IMR-90 (cell line): ENCODE results near the gene CTF1. TPM values are rescaled to one million over a fixed set of nuclear protein-coding genes. Genes with fewer than 3 reads are reported as not detected.

Experiments
- ATAC-seq: fragments of 200-7000 bp; cut with Tn5 transposase; 2 replicates; pipeline ENCODE4 v1.9.1; 2020; ENCODE audit warnings: low read depth, mild to moderate bottlenecking, moderate library complexity
- BruUV-seq: library from RNA; stranded (reverse); fragments of 400-500 nt; replicated peaks from 2 replicates; lab custom pipeline; 2021; lab: Mats Ljungman, UMichigan
- CTCF ChIA-PET: fragments of 300-600 bp; formaldehyde crosslinking; extraction: SDS; loops from one replicate; lab custom pipeline; 2021; ENCODE audit warnings: antibody characterized with exemption; lab: Yijun Ruan, JAX
- POLR2A ChIA-PET: fragments of 300-600 bp; sonication (Branson Sonifier 250); formaldehyde crosslinking; loops from one replicate; lab custom pipeline; 2022; ENCODE audit warnings: antibody characterized with exemption; ENCODE audit not compliant: unreplicated experiment; lab: Charles Lee
- DNase-seq: peaks from one replicate; pipeline ENCODE4 v3.0.0; 2013
- H2AFZ ChIP-seq: replicated peaks from 2 replicates; pipeline ENCODE3; 2013; ENCODE audit warnings: low read length, mild to moderate bottlenecking; ENCODE audit not compliant: poor library complexity
- H2AK5ac ChIP-seq: 2 replicates; pipeline ENCODE4 v1.6.1; 2013; ENCODE audit warnings: low read depth, low read length, inconsistent platforms
- H2AK9ac ChIP-seq: replicated peaks from 2 replicates; pipeline ENCODE3; 2013; ENCODE audit warnings: mild to moderate bottlenecking, low read depth, low read length, moderate library complexity; ENCODE audit not compliant: poor library complexity
- H2BK120ac ChIP-seq: 2 replicates; pipeline ENCODE4 v1.6.1; 2013; ENCODE audit warnings: low read depth, low read length, inconsistent platforms
- H2BK15ac ChIP-seq: 3 replicates; pipeline ENCODE4 v1.6.1; 2013; ENCODE audit warnings: low read depth, low read length, inconsistent platforms
- H2BK20ac ChIP-seq: 2 replicates; pipeline ENCODE4 v1.6.1; 2013; ENCODE audit warnings: low read depth, mild to moderate bottlenecking, inconsistent platforms, low read length, moderate library complexity
- H2BK5ac ChIP-seq: 2 replicates; pipeline ENCODE4 v1.6.1; 2013; ENCODE audit warnings: mild to moderate bottlenecking, low read depth, low read length, inconsistent platforms; ENCODE audit not compliant: poor library complexity, severe bottlenecking
- H3K14ac ChIP-seq: replicated peaks from 2 replicates; pipeline ENCODE4 v1.6.1; 2013; ENCODE audit warnings: low read depth, low read length, inconsistent platforms
- H3K18ac ChIP-seq: 2 replicates; pipeline ENCODE4 v1.6.1; 2013; ENCODE audit warnings: low read depth, low read length, control low read depth
- H3K23ac ChIP-seq: 2 replicates; pipeline ENCODE4 v1.6.1; 2013; ENCODE audit warnings: low read depth, low read length, inconsistent platforms
- H3K27ac ChIP-seq: 2 replicates; pipeline ENCODE4 v1.5.1; 2013; ENCODE audit warnings: mild to moderate bottlenecking, control low read depth, low read length; ENCODE audit not compliant: insufficient read depth
- H3K27me3 ChIP-seq: 2 replicates; pipeline ENCODE4 v1.6.1; 2013; ENCODE audit warnings: low read length; ENCODE audit not compliant: control insufficient read depth, insufficient read depth
- H3K36me3 ChIP-seq: 2 replicates; pipeline ENCODE4 v1.6.1; 2013; ENCODE audit warnings: low read length, mixed read lengths; ENCODE audit not compliant: control insufficient read depth, insufficient read depth
- H3K4ac ChIP-seq: 2 replicates; pipeline ENCODE4 v1.6.1; 2013; ENCODE audit warnings: low read depth, low read length, inconsistent platforms
- H3K4me1 ChIP-seq: 2 replicates; pipeline ENCODE4 v1.6.1; 2013; ENCODE audit warnings: low read length, mixed read lengths; ENCODE audit not compliant: control insufficient read depth, insufficient read depth
- H3K4me2 ChIP-seq: 2 replicates; pipeline ENCODE4 v1.6.1; 2013; ENCODE audit warnings: low read depth, mild to moderate bottlenecking, control low read depth, low read length, moderate library complexity
- H3K4me3 ChIP-seq: 2 replicates; pipeline ENCODE4 v1.5.1; 2013; ENCODE audit warnings: low read depth, mild to moderate bottlenecking, control low read depth, low read length, moderate library complexity; ENCODE audit not compliant: insufficient read depth
- H3K56ac ChIP-seq: 2 replicates; pipeline ENCODE4 v1.6.1; 2013; ENCODE audit warnings: low read length, inconsistent platforms; ENCODE audit not compliant: insufficient read depth; ENCODE audit errors: extremely low read depth
- H3K79me1 ChIP-seq, 2 experiments: 2 replicates each; pipeline ENCODE4 v1.6.1; 2013; ENCODE audit warnings: low read length in 2 of 2, inconsistent platforms in 1 of 2, low read depth in 1 of 2
- H3K9ac ChIP-seq: 2 replicates; pipeline ENCODE4 v1.6.1; 2013; ENCODE audit warnings: low read depth, low read length, control low read depth
- H3K9me1 ChIP-seq: 2 replicates; pipeline ENCODE4 v1.6.1; 2013; ENCODE audit warnings: low read length, inconsistent platforms; ENCODE audit not compliant: insufficient read depth
- H3K9me3 ChIP-seq: 2 replicates; pipeline ENCODE4 v1.6.1; 2013; ENCODE audit warnings: low read length; ENCODE audit not compliant: control insufficient read depth, insufficient read depth
- H4K20me1 ChIP-seq: 2 replicates; pipeline ENCODE4 v1.6.1; 2013; ENCODE audit warnings: low read length, inconsistent platforms; ENCODE audit not compliant: insufficient read depth
- H4K5ac ChIP-seq: 2 replicates; pipeline ENCODE4 v1.6.1; 2013; ENCODE audit warnings: mild to moderate bottlenecking, low read depth, low read length, control low read depth
- H4K8ac ChIP-seq, 2 experiments: 2 replicates each; pipeline ENCODE4 v1.6.1; 2013; ENCODE audit warnings: low read depth in 2 of 2, low read length in 2 of 2, control low read depth in 1 of 2, inconsistent platforms in 1 of 2
- H4K91ac ChIP-seq: 2 replicates; pipeline ENCODE4 v1.6.1; 2013; ENCODE audit warnings: low read depth, low read length, inconsistent platforms; ENCODE audit not compliant: insufficient read depth
- BHLHE40 ChIP-seq: fragments of 150-350 bp; IDR thresholded peaks from 2 replicates; pipeline ENCODE4 v1.6.1; 2016; ENCODE audit warnings: mild to moderate bottlenecking, low read depth, low read length
- CEBPB ChIP-seq: IDR thresholded peaks from 2 replicates; pipeline ENCODE4 v1.6.1; 2012; ENCODE audit warnings: low read depth, low read length, improper control_type of control experiment
- CHD1 ChIP-seq: IDR thresholded peaks from 2 replicates; pipeline ENCODE4 v1.6.1; 2012; ENCODE audit warnings: low read depth, low read length, improper control_type of control experiment
- CTCF ChIP-seq: conservative IDR thresholded peaks from 2 replicates; pipeline ENCODE4 v1.5.1; 2012; ENCODE audit warnings: mild to moderate bottlenecking, low read depth, low read length, improper control_type of control experiment
- ELK1 ChIP-seq: fragments of 150-350 bp; IDR thresholded peaks from 2 replicates; pipeline ENCODE4 v1.6.1; 2016; ENCODE audit warnings: low read depth, mild to moderate bottlenecking, low read length, moderate library complexity, borderline replicate concordance
- FOS ChIP-seq: fragments of 150-350 bp; IDR thresholded peaks from 2 replicates; pipeline ENCODE4 v1.6.1; 2016; ENCODE audit warnings: low read depth, low read length
- MAZ ChIP-seq: IDR thresholded peaks from 2 replicates; pipeline ENCODE4 v1.6.1; 2012; ENCODE audit warnings: low read depth, mild to moderate bottlenecking, low read length, improper control_type of control experiment, moderate library complexity, borderline replicate concordance
- RAD21 ChIP-seq: IDR thresholded peaks from 2 replicates; pipeline ENCODE4 v1.6.1; 2012; ENCODE audit warnings: low read length, improper control_type of control experiment
- RCOR1 ChIP-seq: IDR thresholded peaks from 2 replicates; pipeline ENCODE4 v1.6.1; 2012; ENCODE audit warnings: mild to moderate bottlenecking, low read length, improper control_type of control experiment; ENCODE audit not compliant: insufficient replicate concordance
- RFX5 ChIP-seq: IDR thresholded peaks from 2 replicates; pipeline ENCODE4 v1.8.0; 2012; ENCODE audit warnings: low read depth, mild to moderate bottlenecking, low read length, moderate library complexity
- SMC3 ChIP-seq: fragments of 150-350 bp; IDR thresholded peaks from 2 replicates; pipeline ENCODE4 v1.6.1; 2016; ENCODE audit warnings: low read depth, mild to moderate bottlenecking, antibody characterized with exemption, low read length, moderate library complexity
- USF2 ChIP-seq: fragments of 150-350 bp; IDR thresholded peaks from 2 replicates; pipeline ENCODE4 v1.6.1; 2017; ENCODE audit warnings: mild to moderate bottlenecking, antibody characterized with exemption, low read length, low read depth
- WGBS, 2 experiments: methylation state at CpG; one replicate each; pipeline versions ENCODE4 v1.1.5 to v1.1.7; 2013; ENCODE audit warnings: missing lambda C conversion rate in 2 of 2; ENCODE audit not compliant: insufficient read length in 1 of 2; ENCODE audit errors: extremely low coverage in 2 of 2; 5-methylcytosine and 5-hydroxymethylcytosine counted together
- dilution Hi-C: fragments of 300-500 bp; cut with HindIII; formaldehyde crosslinking; loops from one replicate; pipeline ENCODE4 v1.14.3; 2018; ENCODE audit warnings: low sequenced_read_pairs; ENCODE audit not compliant: unreplicated experiment
- in situ Hi-C: fragments of 300-500 bp; cut with MboI; formaldehyde crosslinking; loops from 3 replicates; pipeline ENCODE4 v1.14.3; 2019; ENCODE audit warnings: low sequenced_read_pairs, inconsistent platforms, mixed read lengths
- intact Hi-C: fragments of 100-400 bp; cut with micrococcal nuclease; formaldehyde crosslinking; loops from 2 replicates; pipeline ENCODE4 v1.10.0; 2022
- polyA plus RNA-seq, 3 experiments: library from polyadenylated mRNA; depleted of rRNA; stranded (reverse); fragments of >200 nt; gene quantifications; 2 replicates each; pipeline ENCODE4 v1.2.3, GENCODE V29; 2012; ENCODE audit warnings: low replicate concordance in 1 of 3
- total RNA-seq: library from RNA; depleted of rRNA; stranded (reverse); fragments of >200 nt; gene quantifications from 2 replicates; pipeline ENCODE4 v1.2.3, GENCODE V29; 2012

The CTF1 gene
- total and polyA plus RNA-seq, 2 of the 4 experiments (the other 2 are of a cell fraction): 0.18 to 12.9 TPM

GRCh38 chr16:30953111-30953510 is 56.7 kb downstream of the CTF1 start:
- no peak for ATAC-seq
- Histone ChIP-seq H3K4me1 (peaks cover 7% of the 10 kb centered on the region), H2BK120ac (no peak overlapping the region), H3K9me1 (peaks cover 11% of the 10 kb centered on the region; the same call in 1 of the 2 replicates), H3K27me3 (no peaks in the 10 kb centered on the region), H2AK5ac (no peak overlapping the region), H2BK15ac (no peak overlapping the region), H3K4me3 (no peak overlapping the region), H3K4ac (no peak overlapping the region), H3K27ac (no peak overlapping the region), H2AK9ac (no peak overlapping the region), H2BK20ac (no peak overlapping the region), H4K20me1 (peaks cover 10% of the 10 kb centered on the region), H2BK5ac (no peak overlapping the region), H3K23ac (no peak overlapping the region), H3K56ac (no peak overlapping the region), H3K9ac (no peak overlapping the region), H3K36me3 (peaks cover 4% of the 10 kb centered on the region; the same call in 1 of the 2 replicates), H3K4me2 (no peak overlapping the region), H4K8ac (no peak overlapping the region), H3K79me1 (peaks cover 15 to 45% of the 10 kb centered on the region in 2 experiments; a peak in 3 of 4 replicates), H3K18ac (no peak overlapping the region), H4K91ac (no peak overlapping the region), H2AFZ (no peak overlapping the region), H3K14ac (no peak overlapping the region), H3K9me3 (no peaks in the 10 kb centered on the region), H4K5ac (no peak overlapping the region)
- ChIA-PET POLR2A (no interaction called here), CTCF (interaction anchor here (0.9 to 1.3 kb wide), 3 partner anchors 16 to 489 kb away, joined by 3 to 4 read pairs (median 3); partner anchors contain the start of gene ZNF843)
- dilution Hi-C loops (no loop called here), intact Hi-C loops (loop anchor here (1.0 to 10.0 kb wide), 4 partner anchors 122 to 912 kb away; partner anchors contain the start of genes ZNF646 and ZNF668), in situ Hi-C loops (no loop called here)
- TF ChIP-seq MAZ: no peak
- no peak for TF ChIP-seq SMC3
- no peak for TF ChIP-seq ELK1
- no peak for TF ChIP-seq CTCF
- TF ChIP-seq FOS: no peak
- TF ChIP-seq RCOR1: no peak
- TF ChIP-seq RFX5: no peak
- TF ChIP-seq RAD21: no peak
- TF ChIP-seq CEBPB: no peak
- TF ChIP-seq CHD1: no peak
- TF ChIP-seq USF2: no peak
- TF ChIP-seq BHLHE40: no peak
- no TSS peak for BruUV-seq
- no peak for DNase-seq
- no CpG with 5 or more reads among the region's 9 CpGs for WGBS, 2 experiments
